Endothelial cell (in vitro differentiated cells): ENCODE results near the gene EFCAB13. TPM values are rescaled to one million over a fixed set of nuclear protein-coding genes. Genes with fewer than 3 reads are reported as not detected.

Source experiments
- DNase-seq: peaks from one replicate; pipeline ENCODE4 v3.0.0; 2021; ENCODE audit warnings: low spot score
- H3K27ac Mint-ChIP-seq: one replicate; pipeline ENCODE4 v1.8.0; 2021; ENCODE audit warnings: mixed read lengths, inconsistent platforms; ENCODE audit not compliant: unreplicated experiment
- H3K27me3 Mint-ChIP-seq: one replicate; pipeline ENCODE4 v1.8.0; 2021; ENCODE audit warnings: mild to moderate bottlenecking, moderate library complexity, mixed read lengths, inconsistent platforms; ENCODE audit not compliant: unreplicated experiment
- H3K36me3 Mint-ChIP-seq: one replicate; pipeline ENCODE4 v1.8.0; 2021; ENCODE audit warnings: mild to moderate bottlenecking, low read depth, mixed read lengths, inconsistent platforms; ENCODE audit not compliant: unreplicated experiment
- H3K4me1 Mint-ChIP-seq: one replicate; pipeline ENCODE4 v1.8.0; 2021; ENCODE audit warnings: mild to moderate bottlenecking, mixed read lengths, inconsistent platforms; ENCODE audit not compliant: unreplicated experiment
- H3K4me3 Mint-ChIP-seq: one replicate; pipeline ENCODE4 v1.8.0; 2021; ENCODE audit warnings: mild to moderate bottlenecking, mixed read lengths, inconsistent platforms; ENCODE audit not compliant: unreplicated experiment
- H3K9me3 Mint-ChIP-seq: one replicate; pipeline ENCODE4 v1.8.0; 2021; ENCODE audit warnings: mixed read lengths, inconsistent platforms; ENCODE audit not compliant: unreplicated experiment
- total RNA-seq: library from RNA; stranded (reverse); fragmentation: NEBNext Ultra II Directional; extraction: Animal tissue kit (Norgen Biotek cat#: 25700); gene quantifications from one replicate; pipeline ENCODE4 v1.2.1, GENCODE V29; 2021; ENCODE audit not compliant: unreplicated experiment
- TF ChIP-seq, protein P1 (sequence below): fragments of 200-600 bp; sonication (generic); IDR thresholded peaks from one replicate; pipeline ENCODE4 v1.5.0; 2021; ENCODE audit warnings: antibody characterized with exemption; ENCODE audit not compliant: unreplicated experiment

The EFCAB13 gene
- total RNA-seq, 1 donor from 2014 or later = 4.6 TPM

DNA sequence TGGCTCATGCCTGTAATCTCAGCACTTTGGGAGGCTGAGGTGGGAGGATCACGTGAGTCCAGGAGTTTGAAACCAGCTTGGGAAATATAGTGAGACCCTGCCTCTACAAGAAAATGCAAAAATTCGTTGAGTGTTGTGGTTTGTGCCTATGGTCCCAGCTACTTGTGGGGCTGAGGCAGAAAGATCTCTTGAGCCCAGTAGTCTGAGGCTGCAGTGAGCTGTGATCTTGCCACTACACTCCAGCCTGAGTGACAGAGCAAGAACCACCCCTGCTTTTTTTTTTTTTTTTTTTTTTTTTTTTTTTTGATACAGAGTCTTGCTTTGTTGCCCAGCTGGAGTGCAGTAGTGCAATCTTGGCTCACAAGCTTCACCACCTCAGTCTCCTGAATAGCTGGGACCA, 36.1 kb upstream of the EFCAB13 start:
- Mint-ChIP-seq H3K27me3 (peaks cover 3% of the 10 kb centered on the region), H3K27ac (no peak overlapping the region), H3K36me3 (no peaks in the 10 kb centered on the region), H3K9me3 (no peaks in the 10 kb centered on the region), H3K4me1 (peaks cover 5% of the 10 kb centered on the region), H3K4me3 (no peak overlapping the region)
- TF ChIP-seq, protein P1, sequence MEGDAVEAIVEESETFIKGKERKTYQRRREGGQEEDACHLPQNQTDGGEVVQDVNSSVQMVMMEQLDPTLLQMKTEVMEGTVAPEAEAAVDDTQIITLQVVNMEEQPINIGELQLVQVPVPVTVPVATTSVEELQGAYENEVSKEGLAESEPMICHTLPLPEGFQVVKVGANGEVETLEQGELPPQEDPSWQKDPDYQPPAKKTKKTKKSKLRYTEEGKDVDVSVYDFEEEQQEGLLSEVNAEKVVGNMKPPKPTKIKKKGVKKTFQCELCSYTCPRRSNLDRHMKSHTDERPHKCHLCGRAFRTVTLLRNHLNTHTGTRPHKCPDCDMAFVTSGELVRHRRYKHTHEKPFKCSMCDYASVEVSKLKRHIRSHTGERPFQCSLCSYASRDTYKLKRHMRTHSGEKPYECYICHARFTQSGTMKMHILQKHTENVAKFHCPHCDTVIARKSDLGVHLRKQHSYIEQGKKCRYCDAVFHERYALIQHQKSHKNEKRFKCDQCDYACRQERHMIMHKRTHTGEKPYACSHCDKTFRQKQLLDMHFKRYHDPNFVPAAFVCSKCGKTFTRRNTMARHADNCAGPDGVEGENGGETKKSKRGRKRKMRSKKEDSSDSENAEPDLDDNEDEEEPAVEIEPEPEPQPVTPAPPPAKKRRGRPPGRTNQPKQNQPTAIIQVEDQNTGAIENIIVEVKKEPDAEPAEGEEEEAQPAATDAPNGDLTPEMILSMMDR = no peak
- DNase-seq = no peak

DNA sequence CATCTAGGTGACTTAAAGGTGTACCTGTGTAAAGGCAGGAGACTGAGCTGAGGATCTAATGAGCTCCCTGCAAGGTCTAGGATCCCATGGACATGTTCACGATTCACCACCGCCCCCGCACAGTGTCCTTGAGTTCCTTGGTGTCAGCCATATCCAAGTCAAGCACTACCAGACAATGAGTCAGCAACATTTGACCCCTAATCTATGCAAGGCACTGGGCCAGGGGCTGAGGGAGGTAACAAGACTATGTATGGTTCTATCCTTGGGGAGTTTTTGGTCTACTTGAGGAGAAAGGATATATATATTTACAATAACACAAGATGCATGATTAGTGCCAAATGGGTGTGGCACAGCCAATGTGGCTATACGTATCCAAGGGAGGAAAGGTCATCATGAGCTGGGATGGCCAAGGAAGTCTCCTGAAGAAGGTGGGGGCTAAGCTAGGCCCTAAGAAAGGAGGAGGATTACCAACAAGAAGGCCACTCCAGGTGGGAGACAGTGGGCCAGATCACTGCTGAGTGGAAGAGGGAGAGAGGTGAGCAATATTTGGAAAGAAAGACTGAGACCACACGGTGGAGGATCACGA, 35.1 kb upstream of the EFCAB13 start:
- Mint-ChIP-seq H3K9me3 (no peaks in the 10 kb centered on the region), H3K36me3 (no peaks in the 10 kb centered on the region), H3K4me3 (no peak overlapping the region), H3K27ac (no peak overlapping the region), H3K27me3 (peaks cover 2% of the 10 kb centered on the region), H3K4me1 (peaks cover 5% of the 10 kb centered on the region)
- no peak for DNase-seq
- TF ChIP-seq, protein P1 = no peak

DNA sequence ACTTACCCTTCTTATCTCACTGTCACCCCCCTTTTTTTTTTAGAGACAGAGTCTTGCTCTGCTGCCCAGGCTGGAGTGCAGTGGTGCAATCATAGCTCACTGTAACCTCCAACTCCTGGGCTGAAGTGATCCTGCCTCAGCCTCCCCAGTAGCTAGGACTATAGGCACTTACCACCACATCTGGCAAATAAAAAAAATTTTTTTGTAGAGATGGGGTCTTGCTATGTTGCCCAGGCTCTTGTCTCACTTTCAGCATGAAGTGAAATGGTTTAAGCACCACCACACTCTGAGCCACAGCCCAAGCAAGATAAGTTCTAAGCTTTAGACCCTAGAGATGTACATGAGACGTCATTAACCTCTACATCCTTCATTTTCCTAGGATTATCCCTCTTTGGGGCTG, 34.5 kb upstream of the EFCAB13 start:
- no peaks in the 10 kb centered on the region for H3K9me3 Mint-ChIP-seq
- H3K4me1 Mint-ChIP-seq = peaks cover 5% of the 10 kb centered on the region
- H3K36me3 Mint-ChIP-seq = no peaks in the 10 kb centered on the region
- no peak overlapping the region for H3K27ac Mint-ChIP-seq
- TF ChIP-seq, protein P1 = no peak
- H3K27me3 Mint-ChIP-seq = peaks cover 2% of the 10 kb centered on the region
- DNase-seq = no peak
- H3K4me3 Mint-ChIP-seq = no peak overlapping the region

DNA sequence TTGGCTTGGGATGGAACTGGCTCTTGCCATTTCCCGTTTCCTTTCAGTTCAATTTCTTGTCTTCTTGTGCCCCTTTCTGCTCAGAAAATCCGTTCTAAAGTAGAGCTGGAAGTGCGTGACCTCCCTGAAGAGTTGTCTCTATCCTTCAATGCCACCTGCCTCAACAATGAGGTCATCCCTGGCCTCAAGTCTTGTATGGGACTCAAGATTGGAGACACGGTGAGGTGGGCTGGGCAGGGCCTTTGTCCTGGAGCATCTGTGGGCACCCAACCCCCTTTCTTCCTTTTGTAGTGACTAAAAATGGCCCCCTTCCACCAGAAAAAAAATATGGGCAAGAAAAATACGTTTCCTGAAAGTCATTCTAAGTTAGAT, 32.9 kb upstream of the EFCAB13 start:
- no peaks in the 10 kb centered on the region for H3K9me3 Mint-ChIP-seq

DNA sequence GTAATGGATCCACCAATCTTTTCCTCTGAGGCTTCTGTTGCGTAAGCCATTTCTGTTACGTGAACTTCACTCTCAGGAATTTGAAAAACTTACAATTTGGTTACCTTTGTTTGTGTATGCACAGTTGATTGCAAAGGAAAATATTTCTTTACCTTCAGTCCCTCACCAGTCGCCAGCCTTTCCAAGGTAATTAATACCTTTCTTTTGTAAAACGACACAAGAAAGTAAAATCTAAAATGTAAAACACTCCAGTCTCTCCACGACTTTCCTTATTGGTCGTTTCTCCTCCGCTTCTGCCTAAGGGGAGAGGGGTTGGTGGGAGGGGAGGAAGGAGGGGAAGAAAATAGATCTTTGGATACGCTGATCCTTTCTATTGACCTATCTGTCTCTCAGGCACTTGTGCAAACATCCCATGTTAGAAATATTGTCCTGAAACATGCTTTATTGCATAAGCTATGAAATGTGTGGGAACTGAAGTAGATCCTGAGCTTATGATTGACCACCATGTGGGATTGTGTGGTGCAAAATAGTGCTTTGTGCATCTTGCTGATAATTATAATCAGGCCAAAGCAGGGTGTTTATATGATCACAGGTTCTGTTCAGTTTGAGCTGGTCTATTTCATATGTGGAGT, 32.4 kb upstream of the EFCAB13 start:
- peaks cover 4% of the 10 kb centered on the region for H3K27me3 Mint-ChIP-seq
- TF ChIP-seq, protein P1 = no peak
- no peaks in the 10 kb centered on the region for H3K9me3 Mint-ChIP-seq
- peaks cover 5% of the 10 kb centered on the region for H3K4me1 Mint-ChIP-seq
- no peak for DNase-seq
- H3K36me3 Mint-ChIP-seq = no peaks in the 10 kb centered on the region
- H3K4me3 Mint-ChIP-seq = no peak overlapping the region
- H3K27ac Mint-ChIP-seq = no peak overlapping the region

More for the DNA sequence above, 32.9 kb upstream of the EFCAB13 start:
- Mint-ChIP-seq H3K27ac (peak overlapping the region; percentile 43), H3K36me3 (no peaks in the 10 kb centered on the region), H3K4me3 (no peak overlapping the region), H3K4me1 (peaks cover 5% of the 10 kb centered on the region), H3K27me3 (peaks cover 4% of the 10 kb centered on the region)
- TF ChIP-seq, protein P1 = no peak
- no peak for DNase-seq
